ENCODE measurements around the gene RDH5. TPM values are rescaled to one million over a fixed set of nuclear protein-coding genes. Genes with fewer than 3 reads are reported as not detected.

RDH5 gene
- total and polyA plus RNA-seq, 8 donors = 1.3 to 12.6 (median 3.4) TPM

GRCh38 chr12:55724940-55725309, 4.7 kb downstream of the RDH5 start:
- Histone ChIP-seq H3K27me3 (no peaks in the 10 kb centered on the region), H3K36me3 (peaks cover 4 to 17% (median 6%) of the 10 kb centered on the region in 3 donors), H3K4me3 (no peak overlapping the region), H3K27ac (no peak overlapping the region), H3K9me3 (no peaks in the 10 kb centered on the region), H3K4me1 (peaks cover 9 to 40% (median 20%) of the 10 kb centered on the region in 3 donors)
- FAIRE-seq (no peak), ATAC-seq (no peak), DNase-seq (peak in 1 of 6 donors; percentile 30)
- WGBS, 2 donors = 44 to 50% methylated on average over 3 of the region's 3 CpGs
- TF ChIP-seq CTCF (IDR thresholded peaks at IDR 0.05) = peak in 2 of 4 donors; percentile 1 to 5
- intact Hi-C loops (cut with DNase I) = no loop called here

GRCh38 chr12:55725556-55725955, 5.4 kb downstream of the RDH5 start:
- Histone ChIP-seq H3K4me3 (no peak overlapping the region), H3K4me1 (peaks cover 9 to 42% (median 19%) of the 10 kb centered on the region in 3 donors), H3K9me3 (no peaks in the 10 kb centered on the region), H3K36me3 (peaks cover 4 to 17% (median 6%) of the 10 kb centered on the region in 3 donors), H3K27ac (no peak overlapping the region), H3K27me3 (no peaks in the 10 kb centered on the region)
- ATAC-seq = no peak
- FAIRE-seq = no peak
- intact Hi-C loops (cut with DNase I) = no loop called here
- peak in 1 of 6 donors; percentile 33 for DNase-seq
- TF ChIP-seq CTCF (IDR thresholded peaks at IDR 0.05) = no peak
- 55 to 65% methylated on average over 3 of the region's 3 CpGs for WGBS, 2 donors

- no peak for ATAC-seq
- no peaks in the 10 kb centered on the region for H3K9me3 ChIP-seq
- WGBS, 2 donors = 29 to 32% methylated on average over 9 to 10 of the region's 10 CpGs
- H3K36me3 ChIP-seq = peaks cover 4 to 17% (median 6%) of the 10 kb centered on the region in 3 donors
- intact Hi-C loops (cut with DNase I) = no loop called here
- H3K27ac ChIP-seq = peak overlapping the region in 3 of 4 donors; percentile 25 to 99 (median 99)
- DNase-seq = no peak
- no peaks in the 10 kb centered on the region for H3K27me3 ChIP-seq
- no peak for TF ChIP-seq CTCF (IDR thresholded peaks at IDR 0.05)
- no peak for FAIRE-seq
- peaks cover 9 to 37% (median 15%) of the 10 kb centered on the region in 3 donors for H3K4me1 ChIP-seq
- peak overlapping the region; percentile 57 to 87 (median 70) for H3K4me3 ChIP-seq
Observed at GRCh38 chr12:55726971-55727370, 6.8 kb downstream of the RDH5 start.

GRCh38 chr12:55727643-55728185, 7.5 kb downstream of the RDH5 start:
- H3K27me3 ChIP-seq = no peaks in the 10 kb centered on the region
- peaks cover 4 to 17% (median 6%) of the 10 kb centered on the region in 3 donors for H3K36me3 ChIP-seq
- peak overlapping the region; percentile 89 to 99 (median 97) for H3K27ac ChIP-seq
- ATAC-seq = peak; percentile 14 to 30 (median 18)
- 1% methylated on average over 9 of the region's 9 CpGs for WGBS, 2 donors
- TF ChIP-seq CTCF (IDR thresholded peaks at IDR 0.05) = no peak
- DNase-seq = peak; percentile 75 to 87 (median 82)
- intact Hi-C loops (cut with DNase I) = no loop called here
- FAIRE-seq = no peak
- peaks cover 9 to 37% (median 15%) of the 10 kb centered on the region in 3 donors for H3K4me1 ChIP-seq
- no peaks in the 10 kb centered on the region for H3K9me3 ChIP-seq
- peak overlapping the region; percentile 57 to 87 (median 70) for H3K4me3 ChIP-seq

All from pancreas (tissue), 10 donors.